HG02970 (cell line): ENCODE measurements around the gene CHCHD5.
"Not testable (repeated sequence)": the region's sequence is repeated elsewhere in the genome, so short reads cannot be mapped to it uniquely, and the experiment has no call there.

ENCODE experiments used
- ATAC-seq: cut with Tn5 transposase; IDR thresholded peaks from one replicate; pipeline ENCODE4 v1.9.1; 2021; ENCODE audit warnings: mild to moderate bottlenecking, moderate library complexity, moderate number of reproducible peaks; ENCODE audit not compliant: unreplicated experiment, low FRiP score

Gene CHCHD5, protein sequence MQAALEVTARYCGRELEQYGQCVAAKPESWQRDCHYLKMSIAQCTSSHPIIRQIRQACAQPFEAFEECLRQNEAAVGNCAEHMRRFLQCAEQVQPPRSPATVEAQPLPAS

DNA sequence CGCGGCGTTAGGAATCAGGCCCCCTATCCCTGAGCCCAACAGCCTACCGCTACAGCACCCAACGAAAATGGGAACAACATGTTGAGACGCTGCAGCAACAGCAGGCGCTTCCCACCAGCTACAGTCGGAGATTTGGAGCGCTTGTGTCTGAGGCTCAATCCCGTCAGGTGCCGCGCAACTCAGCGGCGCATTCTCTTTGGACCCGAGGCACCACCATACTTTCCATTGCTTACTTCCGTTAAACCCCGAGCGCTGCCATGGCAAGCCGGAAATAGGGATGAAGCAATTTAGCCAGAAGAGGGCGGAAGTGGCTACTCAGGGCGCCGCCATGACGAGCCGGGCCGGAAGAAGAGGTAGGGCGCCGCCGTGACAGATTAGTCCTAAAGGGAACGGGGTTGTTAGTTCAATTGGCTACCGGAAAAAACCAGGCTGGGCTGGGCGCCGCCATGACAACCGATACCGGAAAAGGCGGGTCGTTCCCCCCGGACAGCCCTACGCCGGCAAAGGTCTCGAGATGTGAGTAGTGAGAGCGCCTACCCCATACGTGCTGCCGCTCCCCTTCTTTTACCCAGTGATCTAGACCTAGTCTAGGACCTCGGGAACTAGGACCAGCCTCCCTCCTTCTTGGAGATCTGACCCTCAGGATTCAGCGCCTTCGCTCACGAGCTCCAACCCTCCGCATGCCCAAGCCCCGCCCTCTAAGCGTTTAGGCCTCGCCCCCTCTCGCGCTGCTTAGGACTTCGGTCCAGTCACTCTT, at the start of gene CHCHD5:
Gene CHCHD5, plus strand, starts transcription at position 476 of the 757 bp plus-strand sequence. Its CDS starts 39 bp downstream, at position 515.
- ATAC-seq, result peak; percentile 86

DNA sequence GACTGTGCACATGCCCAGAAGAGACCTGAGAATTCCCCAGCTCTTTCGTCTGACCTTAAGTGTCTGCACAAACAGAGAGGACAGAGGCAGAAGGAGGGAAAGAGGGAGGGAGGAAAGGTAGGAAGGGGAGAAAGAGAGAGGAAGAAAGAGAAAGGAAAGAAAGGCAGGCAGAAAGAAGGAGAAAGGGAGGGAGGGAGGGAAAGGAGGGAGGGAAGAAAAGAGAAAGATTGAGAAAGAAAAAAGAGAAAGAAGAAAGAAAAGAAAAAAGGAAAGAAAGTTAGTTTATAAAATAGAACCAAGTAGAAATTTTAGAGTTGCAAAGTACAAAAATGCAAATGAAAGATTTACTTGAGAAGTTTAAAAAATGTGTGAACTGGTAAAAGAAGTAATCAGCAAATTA, 49.6 kb upstream of the CHCHD5 start:
- ATAC-seq, result no peak

DNA sequence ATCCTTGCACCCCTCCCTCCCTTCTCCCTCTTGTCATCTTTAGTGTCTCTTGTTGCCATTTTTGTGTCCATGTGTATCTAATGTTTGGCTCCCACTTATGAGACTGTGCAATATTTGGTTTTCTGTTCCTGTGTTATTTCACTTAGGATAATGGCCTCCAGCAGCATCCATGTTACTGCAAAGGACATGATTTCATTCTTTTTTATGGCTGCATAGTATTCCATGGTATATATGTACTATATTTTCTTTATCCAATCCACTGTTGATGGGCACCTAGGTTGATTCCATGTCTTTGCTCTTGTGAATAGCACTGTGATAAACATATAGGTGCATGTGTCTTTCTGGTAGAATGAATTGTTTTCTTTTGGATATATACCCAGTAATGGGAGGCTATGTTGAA, 47.7 kb upstream of the CHCHD5 start:
- not testable (repeated sequence) for ATAC-seq

DNA sequence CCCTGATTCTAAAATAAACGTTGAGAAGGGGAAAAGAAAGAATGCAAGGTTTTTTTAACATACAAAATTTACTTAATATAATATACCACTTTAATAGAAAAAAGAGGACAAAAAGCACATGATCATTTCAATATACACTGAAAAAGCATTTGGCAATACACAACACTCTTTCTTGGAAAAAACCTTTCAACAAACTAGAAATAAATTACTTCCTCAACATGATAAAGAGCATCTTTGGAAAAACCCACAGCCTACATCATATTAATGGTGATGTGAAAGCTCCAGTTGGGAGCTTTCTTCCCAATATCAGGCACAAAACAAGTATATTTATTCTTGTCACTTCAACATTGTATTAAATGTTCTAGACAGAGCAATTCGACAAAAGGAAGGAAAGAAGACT, 45.1 kb upstream of the CHCHD5 start:
- ATAC-seq, result no peak

DNA sequence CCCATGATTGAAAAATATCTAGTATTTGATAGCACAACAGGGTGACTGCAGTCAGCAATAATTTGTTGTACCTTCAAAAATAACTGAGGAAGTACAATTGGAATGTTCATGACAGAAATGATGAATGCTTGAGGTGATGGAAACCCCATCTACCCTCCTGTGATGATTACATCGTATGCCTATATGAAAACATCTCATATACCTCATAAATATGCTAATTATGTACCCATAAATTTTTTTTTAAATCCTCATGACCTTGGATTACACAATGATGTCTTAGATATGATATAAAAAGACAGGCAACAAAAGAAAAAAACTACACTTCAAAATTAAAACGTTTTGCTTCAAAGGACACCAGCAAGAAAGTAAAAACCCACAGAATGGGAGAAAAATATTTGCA, 43.5 kb upstream of the CHCHD5 start:
- no peak for ATAC-seq

DNA sequence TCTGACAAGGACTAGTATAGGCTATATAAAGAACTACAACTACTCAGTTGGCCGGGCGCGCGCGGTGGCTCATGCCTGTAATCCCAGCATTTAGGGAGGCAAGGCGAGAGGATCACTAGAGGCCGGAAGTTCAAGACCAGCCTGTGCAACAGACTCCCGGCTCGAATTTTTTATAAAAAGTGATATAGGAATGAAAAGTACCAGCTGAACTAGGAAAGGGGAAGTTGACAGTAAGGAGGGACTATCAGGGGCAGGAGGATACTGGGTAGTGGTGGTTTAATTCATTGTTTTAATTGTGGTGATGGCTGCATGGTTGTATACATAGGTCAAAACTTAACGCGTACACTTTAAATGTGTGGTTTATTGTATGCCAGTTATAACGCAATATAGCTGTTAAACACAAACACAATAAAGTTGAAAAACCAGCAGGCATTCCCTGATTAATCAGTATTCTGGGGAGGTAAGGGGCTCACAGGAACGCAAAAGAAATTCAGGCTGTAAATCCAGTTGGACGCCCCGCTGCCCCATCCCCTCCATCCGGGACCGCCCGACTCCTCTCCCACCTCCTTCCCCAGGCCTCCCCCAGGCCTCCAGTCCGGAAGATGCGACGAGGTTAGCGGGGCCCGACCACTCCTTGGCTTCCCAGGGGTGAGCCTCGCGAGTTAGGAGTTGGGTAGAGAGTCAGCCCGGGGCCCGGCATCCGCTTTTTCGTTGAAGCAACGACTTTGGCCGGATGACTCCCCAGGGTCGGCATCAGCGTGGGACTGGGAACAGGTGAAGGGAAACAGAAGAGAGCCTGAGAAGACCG, 42.9 kb upstream of the CHCHD5 start:
- ATAC-seq, result peak; percentile 43

DNA sequence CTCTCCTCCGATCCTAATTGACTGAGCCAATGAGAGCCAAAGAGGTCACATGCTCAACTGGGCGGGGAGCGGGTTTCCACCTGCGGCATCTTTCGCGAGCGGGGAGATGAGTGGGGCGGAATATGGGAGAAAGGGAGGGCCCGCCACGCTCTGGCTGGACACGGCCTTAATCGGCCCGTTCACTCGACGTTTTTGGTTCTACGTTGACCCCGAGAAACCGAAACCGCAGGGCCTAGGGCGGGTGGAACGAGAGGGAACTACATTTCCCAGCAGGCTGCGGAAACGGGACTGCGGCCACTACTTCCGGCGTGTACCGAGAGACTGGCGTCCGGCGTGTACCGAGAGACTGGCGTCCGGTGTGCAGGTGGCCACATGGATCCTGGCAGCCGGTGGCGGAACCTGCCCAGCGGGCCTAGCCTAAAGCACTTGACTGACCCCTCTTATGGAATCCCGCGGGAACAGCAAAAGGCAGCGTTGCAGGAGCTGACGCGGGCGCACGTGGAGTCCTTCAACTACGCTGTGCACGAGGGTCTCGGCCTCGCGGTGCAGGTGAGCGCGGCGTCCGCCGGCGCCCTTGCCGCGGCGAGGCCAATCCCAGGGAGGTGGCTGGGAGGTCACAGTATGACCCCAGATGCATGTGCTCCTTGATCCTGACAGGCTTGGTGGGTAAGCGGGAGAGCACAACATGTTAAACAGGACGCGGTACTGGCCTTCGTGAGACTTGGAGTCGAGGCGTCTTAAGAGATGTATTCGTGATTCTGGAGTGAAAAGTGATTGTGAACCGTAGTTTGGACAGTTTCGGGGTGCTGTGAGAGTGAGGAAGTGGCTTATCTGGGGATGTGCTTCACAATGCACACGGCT, 42.1 kb upstream of the CHCHD5 start, which contains the start of gene POLR1B:
Gene POLR1B, plus strand, starts transcription at position 343 of the 861 bp plus-strand sequence. Its CDS starts 30 bp downstream, at position 373.
- peak; percentile 87 for ATAC-seq

DNA sequence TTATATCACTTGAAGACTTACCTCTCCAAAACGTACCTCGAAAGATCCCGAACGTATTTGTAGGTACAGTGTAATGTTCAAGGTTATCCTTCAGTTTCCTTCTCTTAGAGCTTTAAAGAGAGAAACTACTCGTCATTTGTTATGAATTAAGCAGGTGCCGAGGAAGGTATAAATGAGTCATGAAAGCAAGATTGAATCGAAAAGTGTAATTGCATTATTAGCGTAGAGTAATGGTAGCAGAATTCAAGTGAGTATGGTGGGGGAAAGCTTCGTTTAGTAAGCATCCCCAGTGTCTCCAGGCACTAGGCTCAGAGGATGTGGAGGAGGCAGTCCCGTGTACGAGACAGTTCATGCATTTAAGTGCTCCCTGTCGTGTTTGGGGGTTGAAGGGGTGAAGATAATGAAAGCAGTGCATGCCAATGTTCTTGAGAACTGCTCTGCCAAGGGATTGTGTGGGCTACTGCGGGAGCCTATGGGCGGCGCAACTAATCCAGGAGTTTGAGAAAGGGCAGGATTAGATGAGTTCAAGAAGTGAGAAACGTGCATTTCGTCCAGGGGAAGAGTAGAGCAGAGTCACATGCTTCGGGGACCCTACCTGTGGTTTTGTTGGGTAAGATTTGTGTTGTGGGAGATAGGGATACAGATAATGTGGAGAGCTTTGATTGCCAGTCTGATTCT, 41.3 kb upstream of the CHCHD5 start:
- ATAC-seq, result no peak

DNA sequence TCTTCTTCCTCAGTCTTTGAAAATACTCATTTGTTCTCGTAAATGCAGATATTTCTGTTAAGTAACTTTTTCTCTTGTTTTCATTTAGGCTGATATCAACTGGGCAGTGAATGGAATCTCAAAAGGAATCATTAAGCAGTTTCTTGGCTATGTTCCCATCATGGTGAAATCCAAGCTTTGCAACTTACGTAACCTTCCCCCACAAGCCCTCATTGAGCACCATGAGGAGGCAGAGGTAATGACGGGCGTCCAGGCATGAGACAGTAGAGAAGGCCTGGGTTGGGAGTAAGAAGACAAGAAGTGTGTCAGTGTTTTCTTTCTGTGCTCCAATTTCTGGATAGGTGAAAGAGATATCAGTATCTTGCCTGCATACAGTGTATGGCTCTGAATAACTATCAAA, 37.1 kb upstream of the CHCHD5 start:
- no peak for ATAC-seq

DNA sequence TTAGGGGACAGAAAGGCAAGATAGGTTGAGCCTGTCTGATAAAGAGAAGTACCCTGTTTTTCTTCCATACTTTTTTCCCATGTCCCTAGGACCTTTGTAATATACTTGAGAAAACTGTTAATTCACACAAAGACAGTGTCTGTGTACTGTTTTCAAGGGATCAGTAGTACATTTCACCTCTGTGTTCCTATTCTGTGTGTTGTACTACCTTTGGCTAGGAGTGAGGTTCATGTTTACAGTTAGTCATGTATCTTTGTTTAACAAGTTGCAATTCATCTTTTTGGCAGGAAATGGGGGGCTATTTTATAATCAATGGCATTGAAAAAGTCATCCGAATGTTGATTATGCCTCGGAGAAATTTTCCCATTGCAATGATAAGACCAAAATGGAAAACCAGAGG, 35.4 kb upstream of the CHCHD5 start:
- ATAC-seq, result no peak

DNA sequence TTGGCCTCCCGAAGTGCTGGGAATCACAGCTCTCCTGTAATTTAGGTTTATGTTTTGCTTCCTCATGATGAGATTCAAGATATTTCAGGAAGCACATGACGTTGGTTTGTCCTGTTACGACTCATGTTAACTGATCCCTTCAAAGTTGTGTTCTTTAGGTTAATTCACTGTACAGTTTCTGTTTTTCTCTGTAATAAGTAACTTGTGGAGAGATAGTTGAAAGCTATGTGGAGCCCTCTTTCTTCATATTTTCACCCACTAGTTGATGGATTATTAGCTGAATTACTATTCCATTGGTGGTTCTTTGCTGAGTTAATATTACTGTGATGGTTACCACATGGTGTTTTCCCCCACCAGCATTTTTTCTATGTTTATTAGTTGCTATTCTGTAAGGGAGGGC, 18.3 kb upstream of the CHCHD5 start:
- ATAC-seq, result no peak

DNA sequence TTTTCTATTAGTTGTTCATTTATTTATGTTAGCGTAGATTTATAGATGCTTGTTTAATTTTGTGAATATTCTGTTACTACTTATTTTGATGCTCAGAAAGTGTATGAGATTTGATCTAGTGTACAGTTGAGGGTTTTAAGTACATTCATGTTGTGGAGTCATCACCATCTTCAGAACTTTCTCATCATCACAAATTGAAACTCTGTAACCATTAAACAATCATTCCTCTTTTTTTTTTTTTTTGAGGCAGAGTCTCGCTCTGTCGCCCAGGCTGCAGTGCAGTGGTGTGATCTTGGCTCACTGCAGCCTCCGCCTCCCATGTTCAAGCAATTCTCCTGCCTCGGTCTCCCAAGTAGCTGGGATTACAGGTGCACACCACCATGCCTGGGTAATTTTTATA, 17.9 kb upstream of the CHCHD5 start:
- not testable (repeated sequence) for ATAC-seq

DNA sequence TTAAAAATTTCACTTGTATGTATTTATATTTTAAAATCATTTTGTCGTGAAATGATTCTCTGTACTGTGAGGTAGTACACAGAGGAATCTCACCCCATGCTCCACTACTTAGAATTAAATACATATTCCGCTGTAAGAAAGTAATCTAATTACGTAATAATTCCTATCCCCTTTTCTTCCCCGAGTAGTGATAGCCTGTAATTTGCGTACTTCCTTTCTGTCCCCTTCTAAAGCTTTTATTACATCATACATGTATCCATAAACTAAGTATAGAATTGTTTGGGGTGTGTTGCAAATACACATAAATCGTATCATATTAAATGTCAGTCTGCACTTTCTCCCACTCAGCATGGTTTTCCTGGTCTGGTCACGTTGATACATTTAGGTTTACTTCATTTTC, 12.4 kb upstream of the CHCHD5 start:
- no peak for ATAC-seq

DNA sequence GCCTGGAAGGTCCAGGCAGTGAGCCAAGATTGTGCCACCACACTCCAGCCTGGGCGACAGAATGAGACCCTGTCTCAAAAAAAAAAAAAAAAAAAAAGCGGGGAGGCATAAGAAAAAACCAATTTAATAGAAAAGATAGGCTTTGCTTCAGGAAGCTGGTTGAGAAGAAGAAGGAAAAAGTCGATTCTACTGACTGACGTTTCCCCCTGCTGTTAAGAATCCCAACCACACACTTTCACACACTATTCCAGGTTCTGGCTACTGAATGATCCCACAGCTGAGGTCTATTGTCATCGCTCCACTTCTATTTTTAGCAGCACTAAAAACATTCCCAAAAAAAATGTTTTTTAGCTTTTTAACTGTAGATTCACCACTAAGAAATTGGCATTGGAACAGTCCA, 6.7 kb upstream of the CHCHD5 start:
- ATAC-seq, result no peak

DNA sequence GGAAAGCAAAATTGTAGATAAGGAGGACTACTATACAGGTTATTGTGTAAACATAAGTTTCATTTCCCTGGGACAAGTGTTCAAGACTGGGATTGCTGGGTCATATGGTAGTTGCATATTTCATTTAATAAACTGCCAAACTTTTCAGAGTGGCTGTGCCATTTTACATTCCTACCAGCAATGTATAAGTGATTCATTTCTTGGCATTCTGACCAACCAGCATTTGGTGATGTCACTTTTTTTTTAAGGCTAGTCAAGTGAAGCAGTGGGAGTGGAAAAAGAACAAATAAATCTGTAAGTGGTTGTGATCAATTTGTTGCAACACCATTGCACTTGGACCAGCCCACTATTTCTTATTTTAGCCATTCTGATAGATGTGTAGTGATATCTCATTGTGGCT, 5.2 kb upstream of the CHCHD5 start:
- ATAC-seq, result no peak

DNA sequence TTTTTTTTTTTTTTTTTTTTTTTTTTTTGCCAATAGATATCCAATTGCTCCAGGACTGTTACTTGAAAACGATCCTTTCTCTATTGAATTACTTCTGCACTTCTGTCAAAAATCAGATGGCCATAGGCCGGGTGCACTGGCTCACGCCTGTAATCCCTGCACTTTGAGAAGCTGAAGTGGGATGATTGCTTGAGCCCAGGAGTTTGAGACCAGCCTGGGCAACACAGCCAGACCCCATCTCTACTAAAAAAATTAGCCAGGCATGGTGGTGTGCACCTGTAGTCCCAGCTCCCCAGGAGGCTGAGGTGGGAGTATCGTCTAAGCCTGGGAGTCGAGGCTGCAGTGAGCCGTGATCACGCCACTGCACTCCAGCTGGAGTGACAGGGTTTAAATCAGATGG, 4.3 kb upstream of the CHCHD5 start:
- ATAC-seq, result no peak

DNA sequence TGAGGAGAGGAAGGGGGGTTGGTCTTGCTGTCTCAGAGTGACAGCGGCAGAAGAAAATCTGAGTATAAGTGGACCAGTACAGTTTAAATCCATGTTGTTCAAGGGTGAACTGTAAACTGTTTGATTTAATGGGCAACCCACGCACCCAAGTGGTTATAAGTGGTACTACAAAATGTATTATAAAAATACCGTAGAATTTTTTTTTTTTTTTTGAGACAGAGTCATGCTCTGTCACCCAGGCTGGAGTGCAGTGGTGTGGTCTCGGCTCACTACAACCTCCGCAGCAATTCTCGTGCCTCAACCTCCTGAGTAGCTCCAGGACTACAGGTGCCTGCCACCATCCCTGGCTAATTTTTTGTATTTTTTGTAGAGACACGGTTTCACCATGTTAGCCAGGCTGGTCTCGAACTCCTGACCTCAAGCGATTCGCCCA, 2.1 kb upstream of the CHCHD5 start:
- no peak for ATAC-seq

DNA sequence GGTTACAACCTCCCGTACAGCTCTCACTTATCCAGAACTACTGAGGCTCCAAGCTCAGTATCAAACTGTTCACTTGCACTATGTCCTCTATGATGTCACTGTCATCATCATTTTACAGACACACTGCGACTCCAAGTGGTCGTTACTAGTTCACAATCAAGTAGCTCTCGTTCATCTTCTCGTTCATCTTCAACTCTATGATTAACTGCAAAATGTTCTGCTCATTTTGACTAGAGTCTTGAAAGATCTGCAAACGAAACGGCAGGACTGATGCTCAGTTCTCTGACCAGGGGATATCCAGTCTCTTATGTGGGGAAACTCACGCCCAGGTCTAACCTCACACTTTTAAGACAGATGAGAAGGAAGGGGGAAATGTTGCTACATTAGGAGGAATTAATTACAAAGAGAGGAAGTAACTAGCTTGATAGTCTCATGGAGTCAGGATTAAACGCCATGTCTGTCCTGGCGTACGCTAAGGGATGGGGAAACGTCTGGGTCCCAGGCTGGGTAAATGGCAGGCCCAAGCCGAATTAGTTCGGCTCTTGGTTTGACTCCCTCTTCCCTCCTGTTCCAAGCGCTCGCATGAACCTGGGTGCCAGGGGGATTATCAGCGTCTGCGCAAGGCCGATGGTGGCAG, 794 bp upstream of the CHCHD5 start:
- ATAC-seq, result no peak

DNA sequence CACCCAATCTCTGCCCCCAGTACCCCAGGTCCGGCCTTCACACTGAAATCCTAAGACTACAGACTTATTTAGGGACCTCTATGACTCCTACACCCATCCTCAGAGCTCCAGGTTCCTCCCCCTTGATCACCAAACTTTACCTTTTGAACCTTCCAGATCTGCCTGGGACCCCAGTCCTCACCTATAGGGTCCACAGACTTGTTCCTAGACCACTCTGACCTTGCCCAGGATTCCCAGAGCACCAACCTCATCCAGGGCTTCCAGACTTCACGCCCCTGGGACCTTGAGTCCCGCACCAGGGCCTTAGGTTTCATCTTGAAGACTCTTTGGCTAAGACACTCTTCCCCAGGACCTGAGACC, 462 bp downstream of the CHCHD5 start:
- no peak for ATAC-seq

DNA sequence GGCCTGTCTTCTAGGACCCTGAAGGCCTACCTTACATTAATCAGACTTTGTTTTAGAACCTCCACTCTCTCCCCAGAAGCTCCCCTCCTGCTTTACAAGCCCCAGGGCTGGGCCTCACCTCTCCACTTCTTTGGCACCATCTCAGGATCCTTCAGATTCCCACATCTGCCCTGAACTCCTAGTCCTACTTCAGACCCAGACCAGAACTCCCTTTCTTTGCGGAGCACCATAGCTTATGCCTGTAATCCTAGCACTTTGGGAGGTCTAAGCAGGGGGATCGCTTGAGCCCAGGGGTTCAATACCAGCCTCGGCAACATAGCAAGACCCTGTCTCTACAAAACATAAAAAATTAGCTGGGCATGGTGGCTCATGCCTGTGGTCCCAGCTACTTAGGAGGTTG, 991 bp downstream of the CHCHD5 start:
- ATAC-seq, result no peak
